NCI-H2029 treated with DMSO at 0.1 percent for 48 hours (cell line): ENCODE data around the gene SLAIN1.

ENCODE experiments used
- DNase-seq: peaks from one replicate; lab custom pipeline; 2025; lab: John Stamatoyannopoulos, UW

The SLAIN1 gene

GRCh38 chr13:77714119-77714755 lies 16.8 kb downstream of the SLAIN1 start:
- DNase-seq, result no peak

- no peak for DNase-seq
Measured at GRCh38 chr13:77715233-77715891, 17.9 kb downstream of the SLAIN1 start.

- no peak for DNase-seq
Measured at GRCh38 chr13:77716692-77717091, 19.2 kb downstream of the SLAIN1 start.

- DNase-seq, result no peak
Measured at GRCh38 chr13:77717508-77717907, 20.0 kb downstream of the SLAIN1 start.

GRCh38 chr13:77719128-77719527 lies 21.6 kb downstream of the SLAIN1 start:
- no peak for DNase-seq

- no peak for DNase-seq
Measured at GRCh38 chr13:77720988-77721387, 23.5 kb downstream of the SLAIN1 start.

GRCh38 chr13:77724092-77724491 lies 26.6 kb downstream of the SLAIN1 start:
- no peak for DNase-seq

GRCh38 chr13:77725071-77725470 lies 27.6 kb downstream of the SLAIN1 start:
- no peak for DNase-seq

GRCh38 chr13:77728265-77729125 lies 31.0 kb downstream of the SLAIN1 start:
- no peak for DNase-seq

GRCh38 chr13:77729502-77730221 lies 32.2 kb downstream of the SLAIN1 start:
- DNase-seq, result no peak

GRCh38 chr13:77730572-77730971 lies 33.1 kb downstream of the SLAIN1 start:
- no peak for DNase-seq

- DNase-seq, result no peak
Measured at GRCh38 chr13:77732287-77732686, 34.8 kb downstream of the SLAIN1 start.

GRCh38 chr13:77733674-77734073 lies 36.2 kb downstream of the SLAIN1 start:
- DNase-seq, result no peak

- DNase-seq, result no peak
Measured at GRCh38 chr13:77737583-77738200, 40.2 kb downstream of the SLAIN1 start.

- no peak for DNase-seq
Measured at GRCh38 chr13:77740097-77740735, 42.7 kb downstream of the SLAIN1 start.

GRCh38 chr13:77740931-77741596 lies 43.6 kb downstream of the SLAIN1 start:
- no peak for DNase-seq

- no peak for DNase-seq
Measured at GRCh38 chr13:77741597-77741972, 44.1 kb downstream of the SLAIN1 start.

GRCh38 chr13:77742801-77743200 lies 45.3 kb downstream of the SLAIN1 start:
- no peak for DNase-seq

GRCh38 chr13:77745784-77746183 lies 48.3 kb downstream of the SLAIN1 start:
- DNase-seq, result no peak

GRCh38 chr13:77749344-77749880 lies 51.9 kb downstream of the SLAIN1 start:
- no peak for DNase-seq
